GM12878 (cell line): ENCODE data around the gene ZNF646. TPM values are rescaled to one million over a fixed set of nuclear protein-coding genes. Genes with fewer than 3 reads are reported as not detected.

Source experiments
- ATAC-seq: fragments of 200-7000 bp; cut with Tn5 transposase; 3 replicates; pipeline ENCODE4 v1.9.1; 2020; ENCODE audit warnings: mild to moderate bottlenecking, moderate library complexity
- BruUV-seq: library from RNA; stranded (reverse); fragments of 400-500 nt; replicated peaks from 2 replicates; lab custom pipeline; 2021; lab: Mats Ljungman, UMichigan
- CTCF ChIA-PET: fragments of 300-600 bp; sonication (Branson Sonifier 250); formaldehyde crosslinking; extraction: SDS; loops from one replicate; lab custom pipeline; 2021; ENCODE audit warnings: inconsistent platforms; lab: Yijun Ruan, JAX
- POLR2A ChIA-PET: fragments of 350-600 bp; formaldehyde crosslinking; extraction: SDS; loops from one replicate; lab custom pipeline; 2021; ENCODE audit warnings: inconsistent platforms; lab: Charles Lee
- RAD21 ChIA-PET: fragments of 300-600 bp; sonication (Branson Sonifier 250); formaldehyde crosslinking; loops from one replicate; lab custom pipeline; 2023; ENCODE audit warnings: antibody characterized with exemption; ENCODE audit not compliant: unreplicated experiment; lab: Charles Lee
- SMC1A ChIA-PET: fragments of 300-600 bp; sonication (Branson Sonifier 250); formaldehyde crosslinking; loops from one replicate; lab custom pipeline; 2023; ENCODE audit not compliant: unreplicated experiment, uncharacterized antibody; lab: Charles Lee
- DNase-seq: peaks from one replicate; pipeline ENCODE4 v3.0.0-alpha.2; 2011; ENCODE audit warnings: low read depth, low spot score
- FAIRE-seq: peaks from 3 replicates; lab custom pipeline; 2011; peaks lifted over from hg19 to GRCh38; lab: Jason Lieb, UNC
- H2AFZ ChIP-seq: 2 replicates; pipeline ENCODE4 v1.6.0; 2011; ENCODE audit warnings: low read depth, low read length, control low read depth; ENCODE audit not compliant: control insufficient read depth
- H3K27ac ChIP-seq: 2 replicates; pipeline ENCODE4 v1.5.1; 2011; ENCODE audit warnings: control low read depth; ENCODE audit not compliant: control insufficient read depth, insufficient read depth
- H3K27me3 ChIP-seq, 2 experiments: replicated peaks in 1 of 2; 2 replicates each; pipeline versions ENCODE4 v1.6.0 to v1.6.1; 2011; ENCODE audit warnings: low read length in 1 of 2; ENCODE audit not compliant: control insufficient read depth in 2 of 2, insufficient read depth in 2 of 2
- H3K36me3 ChIP-seq, 2 experiments: 2 replicates each; pipeline ENCODE4 v1.5.1; 2011; ENCODE audit warnings: low read length in 1 of 2; ENCODE audit not compliant: control insufficient read depth in 2 of 2, insufficient read depth in 2 of 2
- H3K4me1 ChIP-seq: 2 replicates; pipeline ENCODE4 v1.6.1; 2011; ENCODE audit warnings: mild to moderate bottlenecking, low read length, moderate library complexity, mixed read lengths; ENCODE audit not compliant: control insufficient read depth, insufficient read depth
- H3K4me2 ChIP-seq: 2 replicates; pipeline ENCODE4 v1.6.0; 2011; ENCODE audit warnings: control low read depth; ENCODE audit not compliant: control insufficient read depth, insufficient read depth
- H3K4me3 ChIP-seq: fragments of 200-600 bp; sonication (generic); 2 replicates; pipeline ENCODE4 v1.5.1; 2016
- H3K79me2 ChIP-seq: 2 replicates; pipeline ENCODE4 v1.6.0; 2011; ENCODE audit warnings: low read length; ENCODE audit not compliant: control insufficient read depth, insufficient read depth
- H3K9ac ChIP-seq: 2 replicates; pipeline ENCODE4 v1.8.0; 2011; ENCODE audit warnings: low read length, control low read depth, mixed read lengths; ENCODE audit not compliant: control insufficient read depth, insufficient read depth
- H3K9me3 ChIP-seq: replicated peaks from 3 replicates; pipeline ENCODE4 v1.5.1; 2011; ENCODE audit warnings: mild to moderate bottlenecking, low read length; ENCODE audit not compliant: control insufficient read depth, insufficient read depth
- H4K20me1 ChIP-seq: 2 replicates; pipeline ENCODE4 v1.6.0; 2011; ENCODE audit not compliant: control insufficient read depth, insufficient read depth
- ZBTB11 ChIP-seq: fragments of 450-650 bp; formaldehyde crosslinking; IDR thresholded peaks from 2 replicates; pipeline ENCODE4 v1.5.0; 2022; ENCODE audit warnings: mild to moderate bottlenecking, missing genetic modification characterization
- ZBTB4 ChIP-seq: fragments of 450-650 bp; formaldehyde crosslinking; IDR thresholded peaks from 2 replicates; pipeline ENCODE4 v1.4.0; 2022; ENCODE audit warnings: mild to moderate bottlenecking, moderate library complexity
- ZNF24 ChIP-seq: fragments of 450-650 bp; IDR thresholded peaks from 2 replicates; pipeline ENCODE4 v1.6.1; 2017; ENCODE audit warnings: antibody characterized with exemption, mild to moderate bottlenecking
- ZNF384 ChIP-seq: IDR thresholded peaks from 2 replicates; pipeline ENCODE4 v1.6.1; 2012; ENCODE audit warnings: low read depth, mild to moderate bottlenecking, low read length, improper control_type of control experiment, borderline replicate concordance
- WGBS: methylation state at CpG from one replicate; pipeline ENCODE4 v1.1.6; 2016; ENCODE audit warnings: low lambda C conversion rate; ENCODE audit not compliant: insufficient replicate concordance, insufficient coverage; ENCODE audit errors: missing lambda C conversion rate; 5-methylcytosine and 5-hydroxymethylcytosine counted together
- in situ Hi-C: fragments of 300-500 bp; cut with MboI; formaldehyde crosslinking; loops from 9 replicates; pipeline ENCODE4 v1.14.3; 2018; ENCODE audit warnings: mixed read lengths
- intact Hi-C: fragments of 100-400 bp; cut with micrococcal nuclease; formaldehyde crosslinking; loops from one replicate; pipeline ENCODE4 v1.14.2; 2022; ENCODE audit not compliant: unreplicated experiment
- polyA plus RNA-seq, 11 experiments: library from polyadenylated mRNA; depleted of rRNA in 4 of 11; unstranded in 6 of 11; stranded (reverse) in 5 of 11; fragments of >200 nt; fragmentation: Nextera tagmentation in 4 of 11; fragmentation: Illumina TruSeq in 1 of 11; extraction: Ambion mirVana in 4 of 11; extraction: Trizol in 1 of 11; gene quantifications; 1 replicate in 1 of 11; 2 replicates in 10 of 11; pipeline versions ENCODE4 v1.2.1 to v1.2.3, GENCODE V29; 2011 to 2016; ENCODE audit warnings: inconsistent platforms in 2 of 11, missing spikeins in 2 of 11, low read depth in 1 of 11
- total RNA-seq, 4 experiments: library from RNA; depleted of rRNA in 3 of 4; stranded (reverse); fragments of >200 nt in 3 of 4; fragmentation: Illumina TruSeq in 1 of 4; extraction: Trizol in 1 of 4; gene quantifications; 2 replicates each; pipeline versions ENCODE4 v1.2.1 to v1.2.3, GENCODE V29; 2013 to 2021

Gene ZNF646
- total and polyA plus RNA-seq, 10 of the 15 experiments (the other 5 are each of a cell fraction or from before 2014, with no cell fraction given): 0.10 to 21.8 (median 6.4) TPM

- TF ChIP-seq ZBTB11: no peak
- no peak for TF ChIP-seq ZBTB4
Observed at GRCh38 chr16:31092330-31092729, 18.1 kb downstream of the ZNF646 start (continued).

DNA sequence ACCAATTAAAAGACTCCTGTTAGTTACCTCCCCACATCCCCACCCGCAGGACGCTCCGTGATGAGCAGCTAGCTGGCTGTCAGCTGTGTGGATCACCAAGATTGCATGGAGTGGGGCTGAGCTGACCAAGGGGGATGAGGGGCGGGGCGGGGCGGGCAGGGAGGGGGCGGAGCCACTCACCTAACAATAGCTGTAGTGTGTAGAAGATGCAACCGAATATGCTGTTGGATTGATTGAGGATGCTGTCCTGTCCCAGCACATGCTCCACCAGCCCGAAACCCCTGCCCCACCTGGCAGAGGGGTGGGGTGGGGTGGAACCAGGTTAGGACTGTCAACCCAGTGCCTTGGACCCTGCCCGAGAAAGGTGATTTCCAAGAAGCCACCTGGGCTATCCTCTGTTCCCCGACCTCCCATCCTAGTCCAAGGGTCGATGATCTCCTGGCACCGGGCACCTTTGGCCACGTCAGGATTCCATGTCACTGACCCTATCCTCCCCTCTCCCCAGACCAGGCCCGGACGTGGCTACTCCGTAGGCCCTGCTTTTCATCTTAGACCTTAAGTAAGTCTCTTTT is 19.0 kb downstream of the ZNF646 start:
- CTCF ChIA-PET: interaction anchor here (1.1 to 2.6 kb wide), 11 partner anchors 10 to 290 kb away, joined by 3 to 15 read pairs (median 5); partner anchors contain the start of genes BCKDK, HSD3B7 and ZNF646
- peak; percentile 29 for ATAC-seq

More for the DNA sequence above, 19.0 kb downstream of the ZNF646 start:
- Histone ChIP-seq H3K27me3 (no peaks in the 10 kb centered on the region), H3K79me2 (peaks cover 20% of the 10 kb centered on the region), H3K4me2 (peak overlapping the region; percentile 86), H4K20me1 (no peaks in the 10 kb centered on the region), H3K9me3 (no peaks in the 10 kb centered on the region), H3K27ac (no peak overlapping the region)
- BruUV-seq: no TSS peak
- FAIRE-seq: no peak
- intact Hi-C loops: loop anchor here (5.0 to 10.0 kb wide), 2 partner anchors 138 to 349 kb away; partner anchors contain the start of genes SETD1A and ZNF843
- POLR2A ChIA-PET: interaction anchor here (0.6 to 1.6 kb wide), 6 partner anchors 19 to 100 kb away, joined by 3 to 14 read pairs (median 3); partner anchors contain the start of genes FUS, ZNF646 and ZNF668
- TF ChIP-seq ZNF384: peak; percentile 24; the same call in 1 of the 2 replicates
- no peak for TF ChIP-seq ZNF24
- TF ChIP-seq, all 136 proteins: peak for 1
- SMC1A ChIA-PET: interaction anchor here (1.1 to 2.1 kb wide), 7 partner anchors 19 to 363 kb away, joined by 3 to 11 read pairs (median 4); partner anchors contain the start of genes HSD3B7, ZNF646 and ZNF668
- no peak overlapping the region for H2AFZ ChIP-seq
- peak overlapping the region; percentile 99 for H3K4me3 ChIP-seq
- H3K36me3 ChIP-seq: peaks cover 0 to 2% of the 10 kb centered on the region in 2 experiments; a peak in 3 of 4 replicates
- 7% methylated on average over 17 of the region's 17 CpGs for whole genome bisulfite sequencing
- RAD21 ChIA-PET: interaction anchor here (0.7 to 2.4 kb wide), 12 partner anchors 19 to 350 kb away, joined by 3 to 8 read pairs (median 5); partner anchors contain the start of genes HSD3B7, KAT8, ZNF646 and ZNF668
- DNase-seq: no peak
- peak overlapping the region; percentile 83; the same call in 1 of the 2 replicates for H3K9ac ChIP-seq
- in situ Hi-C loops: no loop called here
- H3K4me1 ChIP-seq: peaks cover 8% of the 10 kb centered on the region
